GM12878 (cell line): ENCODE data around the gene ZCCHC3. TPM values are rescaled to one million over a fixed set of nuclear protein-coding genes. Genes with fewer than 3 reads are reported as not detected.

Experiments used
- BACH1 ChIP-seq: fragments of 450-650 bp; IDR thresholded peaks from 2 replicates; pipeline ENCODE4 v1.6.1; 2017; ENCODE audit warnings: mild to moderate bottlenecking, borderline replicate concordance
- BCL11A ChIP-seq: IDR thresholded peaks from 2 replicates; pipeline ENCODE4 v1.6.1; 2011; ENCODE audit warnings: low read depth, low read length
- CEBPZ ChIP-seq: fragments of 150-350 bp; IDR thresholded peaks from 2 replicates; pipeline ENCODE4 v1.6.1; 2016; ENCODE audit warnings: low read depth, low read length
- CHD2 ChIP-seq: IDR thresholded peaks from 2 replicates; pipeline ENCODE4 v1.6.1; 2011; ENCODE audit warnings: low read depth, low read length, improper control_type of control experiment, borderline replicate concordance
- CREM ChIP-seq: IDR thresholded peaks from 2 replicates; pipeline ENCODE4 v1.6.1; 2014; ENCODE audit warnings: antibody characterized with exemption, low read depth
- FOS ChIP-seq: IDR thresholded peaks from 3 replicates; pipeline ENCODE4 v1.6.1; 2011; ENCODE audit warnings: borderline replicate concordance; ENCODE audit not compliant: insufficient read length; ENCODE audit errors: extremely low read depth
- GATAD2B ChIP-seq: fragments of 450-650 bp; conservative IDR thresholded peaks from 2 replicates; pipeline ENCODE4 v1.6.1; 2017; ENCODE audit warnings: low read depth, mild to moderate bottlenecking, moderate library complexity
- HDAC2 ChIP-seq: fragments of 200-600 bp; sonication (generic); IDR thresholded peaks from 2 replicates; pipeline ENCODE4 v1.6.1; 2017
- IKZF2 ChIP-seq, 2 experiments: fragments of 450-650 bp; IDR thresholded peaks; 2 replicates each; pipeline ENCODE4 v1.6.1; 2017; ENCODE audit warnings: mild to moderate bottlenecking in 2 of 2, moderate library complexity in 2 of 2
- MYC ChIP-seq: IDR thresholded peaks from 2 replicates; pipeline ENCODE4 v1.6.1; 2011; ENCODE audit warnings: mild to moderate bottlenecking, low read length, moderate library complexity, inconsistent platforms; ENCODE audit not compliant: insufficient read depth, insufficient replicate concordance, insufficient read length, severe bottlenecking
- NR2C2 ChIP-seq: IDR thresholded peaks from 2 replicates; pipeline ENCODE4 v1.6.1; 2011; ENCODE audit warnings: borderline replicate concordance, low read depth; ENCODE audit not compliant: control insufficient read depth, insufficient read length
- NRF1 ChIP-seq: conservative IDR thresholded peaks from 2 replicates; pipeline ENCODE4 v1.6.1; 2011; ENCODE audit warnings: mild to moderate bottlenecking, low read depth, low read length, improper control_type of control experiment
- POLR2AphosphoS5 ChIP-seq: IDR thresholded peaks from 2 replicates; pipeline ENCODE4 v1.6.1; 2011; ENCODE audit warnings: mild to moderate bottlenecking, low read length, inconsistent platforms
- SMC3 ChIP-seq: IDR thresholded peaks from 2 replicates; pipeline ENCODE4 v1.6.1; 2011; ENCODE audit warnings: low read length, improper control_type of control experiment, borderline replicate concordance
- ZBTB33 ChIP-seq: fragments of 450-650 bp; IDR thresholded peaks from 2 replicates; pipeline ENCODE4 v1.6.1; 2017; ENCODE audit warnings: mild to moderate bottlenecking
- ZNF24 ChIP-seq: fragments of 450-650 bp; IDR thresholded peaks from 2 replicates; pipeline ENCODE4 v1.6.1; 2017; ENCODE audit warnings: antibody characterized with exemption, mild to moderate bottlenecking
- ZNF384 ChIP-seq: IDR thresholded peaks from 2 replicates; pipeline ENCODE4 v1.6.1; 2012; ENCODE audit warnings: low read depth, mild to moderate bottlenecking, low read length, improper control_type of control experiment, borderline replicate concordance
- ZZZ3 ChIP-seq: IDR thresholded peaks from 2 replicates; pipeline ENCODE4 v1.6.1; 2011; ENCODE audit warnings: low read depth; ENCODE audit not compliant: control insufficient read depth, insufficient read length
- polyA plus RNA-seq, 11 experiments: library from polyadenylated mRNA; depleted of rRNA in 4 of 11; unstranded in 6 of 11; stranded (reverse) in 5 of 11; fragments of >200 nt; fragmentation: Nextera tagmentation in 4 of 11; fragmentation: Illumina TruSeq in 1 of 11; extraction: Ambion mirVana in 4 of 11; extraction: Trizol in 1 of 11; gene quantifications; 1 replicate in 1 of 11; 2 replicates in 10 of 11; pipeline versions ENCODE4 v1.2.1 to v1.2.3, GENCODE V29; 2011 to 2016; ENCODE audit warnings: inconsistent platforms in 2 of 11, missing spikeins in 2 of 11, low read depth in 1 of 11
- total RNA-seq, 4 experiments: library from RNA; depleted of rRNA in 3 of 4; stranded (reverse); fragments of >200 nt in 3 of 4; fragmentation: Illumina TruSeq in 1 of 4; extraction: Trizol in 1 of 4; gene quantifications; 2 replicates each; pipeline versions ENCODE4 v1.2.1 to v1.2.3, GENCODE V29; 2013 to 2021
- TF ChIP-seq, protein P1 (sequence below): fragments of 450-650 bp; IDR thresholded peaks from 2 replicates; pipeline ENCODE4 v1.6.1; 2017; ENCODE audit warnings: mild to moderate bottlenecking, low read depth, inconsistent platforms; ENCODE audit not compliant: poor library complexity, severe bottlenecking
- TF ChIP-seq, protein P2 (sequence below): fragments of 450-650 bp; IDR thresholded peaks from 2 replicates; pipeline ENCODE4 v1.6.1; 2017; ENCODE audit warnings: borderline replicate concordance
- TF ChIP-seq, protein P3 (sequence below): IDR thresholded peaks from 2 replicates; pipeline ENCODE4 v1.6.1; 2012; ENCODE audit warnings: low read depth, low read length, improper control_type of control experiment

The ZCCHC3 gene
- total and polyA plus RNA-seq, 10 of the 15 experiments (the other 5 are each of a cell fraction or from before 2014, with no cell fraction given), result 5.3 to 36.1 (median 17.2) TPM

- TF ChIP-seq ZBTB33 (no peak), BCL11A (no peak), IKZF2 (IDR thresholded peaks at IDR 0.05) (0 out of 4 replicates have a peak, but pooled peaks have one; percentile 18 to 25), CHD2 (peak; percentile 85), MYC (no peak), NRF1 (peak; percentile 60), POLR2AphosphoS5 (peak; percentile 56; the same call in 1 of the 2 replicates), SMC3 (no peak), CEBPZ (no peak), ZNF24 (no peak), GATAD2B (peak; percentile 63), ZNF384 (no peak), FOS (no peak), NR2C2 (no peak), CREM (no peak; the same call in 1 of the 2 replicates), ZZZ3 (no peak), BACH1 (peak; percentile 23; the same call in 1 of the 2 replicates), HDAC2 (no peak)
- TF ChIP-seq, protein P1, sequence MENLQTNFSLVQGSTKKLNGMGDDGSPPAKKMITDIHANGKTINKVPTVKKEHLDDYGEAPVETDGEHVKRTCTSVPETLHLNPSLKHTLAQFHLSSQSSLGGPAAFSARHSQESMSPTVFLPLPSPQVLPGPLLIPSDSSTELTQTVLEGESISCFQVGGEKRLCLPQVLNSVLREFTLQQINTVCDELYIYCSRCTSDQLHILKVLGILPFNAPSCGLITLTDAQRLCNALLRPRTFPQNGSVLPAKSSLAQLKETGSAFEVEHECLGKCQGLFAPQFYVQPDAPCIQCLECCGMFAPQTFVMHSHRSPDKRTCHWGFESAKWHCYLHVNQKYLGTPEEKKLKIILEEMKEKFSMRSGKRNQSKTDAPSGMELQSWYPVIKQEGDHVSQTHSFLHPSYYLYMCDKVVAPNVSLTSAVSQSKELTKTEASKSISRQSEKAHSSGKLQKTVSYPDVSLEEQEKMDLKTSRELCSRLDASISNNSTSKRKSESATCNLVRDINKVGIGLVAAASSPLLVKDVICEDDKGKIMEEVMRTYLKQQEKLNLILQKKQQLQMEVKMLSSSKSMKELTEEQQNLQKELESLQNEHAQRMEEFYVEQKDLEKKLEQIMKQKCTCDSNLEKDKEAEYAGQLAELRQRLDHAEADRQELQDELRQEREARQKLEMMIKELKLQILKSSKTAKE, result no peak
- TF ChIP-seq, protein P2, sequence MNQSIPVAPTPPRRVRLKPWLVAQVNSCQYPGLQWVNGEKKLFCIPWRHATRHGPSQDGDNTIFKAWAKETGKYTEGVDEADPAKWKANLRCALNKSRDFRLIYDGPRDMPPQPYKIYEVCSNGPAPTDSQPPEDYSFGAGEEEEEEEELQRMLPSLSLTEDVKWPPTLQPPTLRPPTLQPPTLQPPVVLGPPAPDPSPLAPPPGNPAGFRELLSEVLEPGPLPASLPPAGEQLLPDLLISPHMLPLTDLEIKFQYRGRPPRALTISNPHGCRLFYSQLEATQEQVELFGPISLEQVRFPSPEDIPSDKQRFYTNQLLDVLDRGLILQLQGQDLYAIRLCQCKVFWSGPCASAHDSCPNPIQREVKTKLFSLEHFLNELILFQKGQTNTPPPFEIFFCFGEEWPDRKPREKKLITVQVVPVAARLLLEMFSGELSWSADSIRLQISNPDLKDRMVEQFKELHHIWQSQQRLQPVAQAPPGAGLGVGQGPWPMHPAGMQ, result no peak
- TF ChIP-seq, protein P3, sequence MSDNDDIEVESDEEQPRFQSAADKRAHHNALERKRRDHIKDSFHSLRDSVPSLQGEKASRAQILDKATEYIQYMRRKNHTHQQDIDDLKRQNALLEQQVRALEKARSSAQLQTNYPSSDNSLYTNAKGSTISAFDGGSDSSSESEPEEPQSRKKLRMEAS, result peak; percentile 71
These were observed 30.0 kb downstream of the ZCCHC3 start (continued) for GRCh38 chr20:327186-328026.
